LNCaP clone FGC (cell line): Measurements from ENCODE around the gene SCN3A.

Source experiments
- DNase-seq: peaks from one replicate; pipeline ENCODE4 v3.0.0-alpha.2; 2011; ENCODE audit warnings: low read depth
- H3K4me3 ChIP-seq: 2 replicates; pipeline ENCODE4 v1.5.1; 2011; ENCODE audit warnings: mild to moderate bottlenecking, low read depth, low read length, control low read depth
- TF ChIP-seq, protein P1 (sequence below): IDR thresholded peaks from 2 replicates; pipeline ENCODE4 v1.5.1; 2012; ENCODE audit warnings: mild to moderate bottlenecking; ENCODE audit not compliant: control insufficient read depth, insufficient read depth; ENCODE audit errors: extremely low read depth

The SCN3A gene

DNA sequence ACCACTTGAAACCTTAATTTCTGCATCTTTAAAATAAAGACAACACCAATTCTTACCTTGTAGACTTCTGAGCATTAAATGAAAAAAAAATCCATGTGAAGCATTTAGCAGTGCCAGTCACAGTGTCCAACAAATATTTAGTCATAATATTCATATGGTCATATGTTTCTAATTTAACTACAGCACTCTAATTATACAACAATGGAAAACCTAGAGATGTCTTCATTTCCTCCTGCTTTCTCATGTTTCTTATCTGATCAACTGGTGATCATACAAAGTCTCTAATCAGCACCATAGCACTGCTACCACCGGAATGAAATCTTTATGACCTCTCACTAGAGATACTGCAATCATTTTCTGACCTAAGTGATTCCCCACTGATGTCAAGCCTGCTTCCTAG lies 10.2 kb upstream of the SCN3A start:
- DNase-seq: no peak
- H3K4me3 ChIP-seq: no peak overlapping the region
- TF ChIP-seq, protein P1, sequence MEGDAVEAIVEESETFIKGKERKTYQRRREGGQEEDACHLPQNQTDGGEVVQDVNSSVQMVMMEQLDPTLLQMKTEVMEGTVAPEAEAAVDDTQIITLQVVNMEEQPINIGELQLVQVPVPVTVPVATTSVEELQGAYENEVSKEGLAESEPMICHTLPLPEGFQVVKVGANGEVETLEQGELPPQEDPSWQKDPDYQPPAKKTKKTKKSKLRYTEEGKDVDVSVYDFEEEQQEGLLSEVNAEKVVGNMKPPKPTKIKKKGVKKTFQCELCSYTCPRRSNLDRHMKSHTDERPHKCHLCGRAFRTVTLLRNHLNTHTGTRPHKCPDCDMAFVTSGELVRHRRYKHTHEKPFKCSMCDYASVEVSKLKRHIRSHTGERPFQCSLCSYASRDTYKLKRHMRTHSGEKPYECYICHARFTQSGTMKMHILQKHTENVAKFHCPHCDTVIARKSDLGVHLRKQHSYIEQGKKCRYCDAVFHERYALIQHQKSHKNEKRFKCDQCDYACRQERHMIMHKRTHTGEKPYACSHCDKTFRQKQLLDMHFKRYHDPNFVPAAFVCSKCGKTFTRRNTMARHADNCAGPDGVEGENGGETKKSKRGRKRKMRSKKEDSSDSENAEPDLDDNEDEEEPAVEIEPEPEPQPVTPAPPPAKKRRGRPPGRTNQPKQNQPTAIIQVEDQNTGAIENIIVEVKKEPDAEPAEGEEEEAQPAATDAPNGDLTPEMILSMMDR: no peak

DNA sequence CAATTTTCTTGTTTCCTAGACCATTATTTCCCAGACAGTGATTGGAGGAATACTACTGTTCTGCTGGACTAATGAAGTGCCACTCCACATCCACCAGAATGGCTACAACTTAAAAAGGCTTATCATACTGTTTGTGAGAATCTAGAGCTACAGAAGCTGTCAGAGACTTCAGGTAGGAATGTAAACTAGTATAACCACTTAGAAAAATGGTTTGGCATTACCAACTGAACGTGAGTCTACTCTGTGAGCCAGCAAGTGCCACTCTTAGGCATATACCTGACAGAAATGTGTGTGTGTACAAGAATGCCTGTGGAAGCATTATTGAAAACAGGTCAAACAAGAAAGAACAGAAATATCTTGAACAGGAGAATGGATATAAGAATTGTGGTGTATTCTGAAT lies 4.2 kb upstream of the SCN3A start:
- H3K4me3 ChIP-seq: no peak overlapping the region
- TF ChIP-seq, protein P1: no peak
- no peak for DNase-seq

DNA sequence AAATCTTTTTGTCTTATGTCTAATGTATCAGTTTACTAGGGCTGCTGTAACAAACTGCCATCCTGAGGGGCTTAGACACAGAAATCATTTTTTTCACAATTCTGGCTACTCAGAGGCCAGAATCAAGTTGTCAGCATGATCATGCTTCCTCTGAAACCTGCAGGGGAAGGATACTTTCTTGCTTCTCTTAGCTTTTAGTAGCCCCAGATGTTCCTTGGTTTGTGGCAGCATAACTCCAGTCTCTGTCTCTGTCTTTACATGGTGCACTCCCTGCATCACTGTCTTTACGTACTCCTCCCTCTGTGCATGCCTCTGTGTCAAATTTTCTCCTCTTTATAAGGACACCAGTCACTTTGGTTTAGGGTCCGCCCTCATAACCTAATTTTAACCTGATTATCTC lies 2.0 kb upstream of the SCN3A start:
- H3K4me3 ChIP-seq: no peak overlapping the region
- TF ChIP-seq, protein P1: no peak
- DNase-seq: no peak

DNA sequence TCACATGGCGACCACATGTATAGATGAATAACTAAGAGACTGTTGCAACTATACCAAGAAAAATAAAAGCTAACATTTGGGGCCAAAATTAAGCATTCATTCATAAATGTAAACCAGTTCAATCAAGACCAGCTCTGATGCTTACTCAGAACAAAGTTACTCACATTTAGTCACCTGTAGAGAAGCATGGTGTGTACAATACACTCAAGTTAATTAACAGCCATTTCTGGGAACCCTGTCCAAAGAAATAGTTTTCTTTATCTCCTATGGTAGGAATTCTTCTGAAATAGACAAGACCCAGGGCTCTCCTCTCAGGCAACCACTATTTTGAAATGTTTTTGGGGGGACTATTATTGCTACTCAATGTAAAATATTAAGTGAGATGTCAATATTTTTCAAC lies 1.6 kb downstream of the SCN3A start:
- H3K4me3 ChIP-seq: no peak overlapping the region
- TF ChIP-seq, protein P1: no peak
- no peak for DNase-seq

DNA sequence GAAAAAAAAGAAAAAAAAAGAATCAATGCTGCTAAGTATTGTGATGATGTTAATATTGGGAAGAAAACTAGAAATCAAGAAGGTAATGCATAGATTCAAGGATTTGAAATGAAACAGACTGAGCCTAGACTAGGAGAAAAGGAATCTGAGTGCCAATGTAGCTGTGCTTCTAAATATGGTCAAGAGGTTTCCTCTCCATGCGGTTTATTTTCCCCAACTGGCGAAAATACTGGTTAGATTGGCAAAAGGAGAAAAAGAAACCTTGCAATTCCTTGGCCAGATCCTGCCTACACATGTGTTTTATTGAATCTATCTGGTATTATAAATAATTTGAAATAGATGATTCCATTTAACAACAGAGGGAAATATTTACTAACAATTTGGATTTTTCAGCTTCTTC lies 5.7 kb downstream of the SCN3A start:
- TF ChIP-seq, protein P1: no peak
- DNase-seq: no peak
- H3K4me3 ChIP-seq: no peak overlapping the region

DNA sequence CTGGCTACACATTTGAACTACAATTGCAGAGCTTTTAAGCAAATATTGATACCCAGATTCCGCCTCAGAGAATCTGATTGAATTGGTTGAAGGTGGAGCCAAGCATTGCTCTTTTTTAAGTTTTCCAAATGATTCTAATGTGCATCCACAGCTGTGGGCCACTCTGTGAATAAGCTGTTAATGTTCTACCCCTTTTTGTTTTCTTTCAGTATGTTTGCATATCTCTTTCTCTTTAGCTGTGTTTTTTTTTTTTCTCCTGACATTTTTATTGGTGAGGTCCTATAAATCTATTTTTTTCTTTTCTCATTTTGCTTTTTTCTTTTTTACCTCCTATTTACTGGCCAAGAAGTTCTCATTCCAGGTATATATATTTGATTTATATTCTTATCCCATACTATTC lies 6.5 kb downstream of the SCN3A start:
- no peak overlapping the region for H3K4me3 ChIP-seq
- TF ChIP-seq, protein P1: no peak
- no peak for DNase-seq

DNA sequence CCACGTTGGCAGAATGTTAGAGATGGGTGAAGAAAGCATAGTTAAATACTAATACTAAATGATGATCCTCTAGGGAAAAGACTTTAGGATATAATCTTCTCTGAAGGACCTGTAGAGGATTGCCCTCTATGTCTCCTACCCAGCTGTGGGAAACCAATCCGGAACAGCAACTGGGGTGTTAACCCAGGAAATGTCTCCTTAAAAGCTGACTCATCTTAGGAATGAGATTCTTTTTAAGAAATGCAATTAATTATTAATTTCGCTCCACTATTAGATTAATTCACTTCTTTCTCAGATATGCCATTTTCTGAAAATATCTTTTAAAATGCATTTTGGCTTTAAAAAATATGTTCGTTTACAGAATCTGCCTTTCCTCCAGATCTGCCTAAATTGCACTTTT lies 7.4 kb downstream of the SCN3A start:
- TF ChIP-seq, protein P1: no peak
- no peak overlapping the region for H3K4me3 ChIP-seq
- DNase-seq: no peak
